Keratinocyte (primary cell): ENCODE measurements around the gene PRXL2A. TPM values are rescaled to one million over a fixed set of nuclear protein-coding genes. Genes with fewer than 3 reads are reported as not detected.
A peak's percentile ranks its signal among the peaks of the same experiment; 100 is the strongest.

Experiments used
- DNase-seq: peaks from one replicate; pipeline ENCODE4 v3.0.0-alpha.2; 2011; ENCODE audit warnings: low read depth, missing footprints, low spot score
- FAIRE-seq: peaks from 2 replicates; lab custom pipeline; 2011; peaks lifted over from hg19 to GRCh38; lab: Jason Lieb, UNC
- H2AFZ ChIP-seq: 2 replicates; pipeline ENCODE4 v1.6.0; 2012; ENCODE audit warnings: low read length, control low read depth, inconsistent platforms; ENCODE audit not compliant: control insufficient read depth
- H3K27ac ChIP-seq: 2 replicates; pipeline ENCODE4 v1.5.1; 2011; ENCODE audit warnings: low read length; ENCODE audit not compliant: control insufficient read depth, insufficient read depth
- H3K27me3 ChIP-seq: 3 replicates; pipeline ENCODE4 v1.6.0; 2011; ENCODE audit warnings: low read length; ENCODE audit not compliant: control insufficient read depth, insufficient read depth; ENCODE audit errors: extremely low read depth
- H3K36me3 ChIP-seq, 2 experiments: 2 replicates in 1 of 2; 3 replicates in 1 of 2; pipeline ENCODE4 v1.5.1; 2011; ENCODE audit warnings: low read length in 2 of 2, mild to moderate bottlenecking in 1 of 2; ENCODE audit not compliant: control insufficient read depth in 2 of 2, insufficient read depth in 2 of 2; ENCODE audit errors: extremely low read depth in 1 of 2
- H3K4me1 ChIP-seq: 3 replicates; pipeline ENCODE4 v1.5.1; 2011; ENCODE audit warnings: low read length; ENCODE audit not compliant: control insufficient read depth, insufficient read depth; ENCODE audit errors: extremely low read depth
- H3K4me2 ChIP-seq: 3 replicates; pipeline ENCODE4 v1.6.0; 2011; ENCODE audit warnings: low read depth, low read length; ENCODE audit not compliant: control insufficient read depth, insufficient read depth; ENCODE audit errors: extremely low read depth
- H3K4me3 ChIP-seq, 3 experiments: fragments of 200-600 bp in 1 of 3; sonication (generic) in 1 of 3; 2 replicates in 2 of 3; 3 replicates in 1 of 3; pipeline ENCODE4 v1.5.1; 2011 to 2016; ENCODE audit warnings: low read length in 3 of 3, mild to moderate bottlenecking in 3 of 3, control low read depth in 2 of 3, inconsistent platforms in 1 of 3, low read depth in 1 of 3, mixed read lengths in 1 of 3, mixed run types in 1 of 3, moderate library complexity in 1 of 3; ENCODE audit not compliant: control insufficient read depth in 2 of 3, insufficient read depth in 2 of 3; ENCODE audit errors: extremely low read depth in 1 of 3
- H3K79me2 ChIP-seq: 2 replicates; pipeline ENCODE4 v1.6.0; 2012; ENCODE audit warnings: low read length; ENCODE audit not compliant: control insufficient read depth, insufficient read depth
- H3K9ac ChIP-seq: 3 replicates; pipeline ENCODE4 v1.6.0; 2011; ENCODE audit warnings: low read length; ENCODE audit not compliant: control insufficient read depth, insufficient read depth; ENCODE audit errors: extremely low read depth
- H3K9me1 ChIP-seq: 3 replicates; pipeline ENCODE4 v1.6.0; 2011; ENCODE audit warnings: low read length; ENCODE audit not compliant: control insufficient read depth, insufficient read depth; ENCODE audit errors: extremely low read depth
- H3K9me3 ChIP-seq: 2 replicates; pipeline ENCODE4 v1.5.1; 2012; ENCODE audit warnings: low read depth, low read length; ENCODE audit not compliant: control insufficient read depth
- H4K20me1 ChIP-seq: 3 replicates; pipeline ENCODE4 v1.6.0; 2011; ENCODE audit warnings: low read length; ENCODE audit not compliant: control insufficient read depth, insufficient read depth; ENCODE audit errors: extremely low read depth
- EZH2 ChIP-seq: IDR thresholded peaks from one replicate; pipeline ENCODE4 v1.6.1; 2012; ENCODE audit warnings: inconsistent platforms, mild to moderate bottlenecking, low read length, moderate library complexity
- dilution Hi-C: fragments of 300-500 bp; cut with MboI; formaldehyde crosslinking; loops from one replicate; pipeline ENCODE4 v1.7.0; 2020; ENCODE audit warnings: low sequenced_read_pairs; ENCODE audit not compliant: extremely low pct_ligation_motif_present
- polyA plus RNA-seq, 5 experiments: library from polyadenylated mRNA; depleted of rRNA in 3 of 5; stranded (reverse) in 3 of 5; stranded (forward) in 1 of 5; unstranded in 1 of 5; fragments of >200 nt; gene quantifications; 1 replicate in 1 of 5; 2 replicates in 3 of 5; 3 replicates in 1 of 5; pipeline versions ENCODE4 v1.2.1 to v1.2.3, GENCODE V29; 2011 to 2012; ENCODE audit warnings: missing spikeins in 2 of 5, low read depth in 1 of 5, low replicate concordance in 1 of 5
- TF ChIP-seq, protein P1 (sequence below), 3 experiments: IDR thresholded peaks in 1 of 3; conservative IDR thresholded peaks in 1 of 3; optimal IDR thresholded peaks in 1 of 3; 2 replicates in 2 of 3; 3 replicates in 1 of 3; pipeline versions ENCODE3 to v1.5.1; 2011; ENCODE audit warnings: low read length in 3 of 3, mild to moderate bottlenecking in 3 of 3, moderate library complexity in 2 of 3, control low read depth in 1 of 3, inconsistent platforms in 1 of 3; ENCODE audit not compliant: insufficient read depth in 2 of 3; ENCODE audit errors: extremely low read depth in 1 of 3

Gene PRXL2A
- polyA plus RNA-seq, 1 donor (not counting 4 experiments of a cell fraction or from before 2014, with no cell fraction given) = 71.6 TPM

DNA sequence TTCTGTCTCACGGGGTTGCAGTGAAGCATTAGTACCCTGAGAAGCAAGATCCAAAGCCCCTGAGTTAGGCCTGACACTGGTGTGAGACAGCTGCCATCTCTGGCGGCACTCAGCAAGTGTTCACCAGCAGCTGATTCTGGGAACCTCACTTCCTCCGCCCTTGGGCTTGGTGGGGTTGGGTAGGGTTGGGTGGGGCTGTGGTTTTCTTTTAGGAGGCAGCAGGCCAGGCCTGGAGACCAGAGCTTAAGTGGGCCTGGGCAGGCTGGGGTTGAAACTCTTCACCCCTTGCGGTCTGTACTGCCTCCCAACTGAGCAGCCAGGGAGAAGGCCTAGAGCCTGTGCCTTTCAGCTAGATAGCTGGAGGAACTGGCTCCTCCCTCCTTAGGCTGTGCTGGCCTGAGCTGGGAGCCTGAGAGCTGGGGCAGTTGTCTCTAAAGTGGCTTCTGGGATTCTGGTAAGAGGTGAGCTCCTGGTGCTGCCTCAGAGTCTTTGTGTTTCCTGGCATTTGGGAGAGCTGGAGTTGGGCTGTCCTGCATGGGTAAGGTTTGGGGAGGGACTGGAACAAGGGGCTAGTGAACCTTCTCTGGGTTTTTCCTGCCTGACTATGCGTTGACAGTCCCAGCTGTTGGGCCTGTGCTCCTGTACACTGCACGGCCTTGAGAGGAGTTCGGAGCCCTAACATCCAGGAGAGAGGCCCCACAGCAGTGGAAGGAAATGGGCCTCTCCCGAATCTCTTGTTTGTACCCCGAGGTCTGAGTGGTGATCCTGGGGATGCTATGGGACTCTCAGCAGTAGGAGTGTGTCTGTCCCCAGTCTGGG, 50.9 kb downstream of the PRXL2A start:
- H2AFZ ChIP-seq = no peak overlapping the region
- no peaks in the 10 kb centered on the region for H3K27me3 ChIP-seq
- peak overlapping the region; percentile 84 for H3K27ac ChIP-seq
- peak overlapping the region; percentile 72 for H3K9ac ChIP-seq
- DNase-seq (no peak), FAIRE-seq (peak; percentile 64)
- H3K9me3 ChIP-seq = no peaks in the 10 kb centered on the region
- no peak for TF ChIP-seq EZH2
- TF ChIP-seq, protein P1, sequence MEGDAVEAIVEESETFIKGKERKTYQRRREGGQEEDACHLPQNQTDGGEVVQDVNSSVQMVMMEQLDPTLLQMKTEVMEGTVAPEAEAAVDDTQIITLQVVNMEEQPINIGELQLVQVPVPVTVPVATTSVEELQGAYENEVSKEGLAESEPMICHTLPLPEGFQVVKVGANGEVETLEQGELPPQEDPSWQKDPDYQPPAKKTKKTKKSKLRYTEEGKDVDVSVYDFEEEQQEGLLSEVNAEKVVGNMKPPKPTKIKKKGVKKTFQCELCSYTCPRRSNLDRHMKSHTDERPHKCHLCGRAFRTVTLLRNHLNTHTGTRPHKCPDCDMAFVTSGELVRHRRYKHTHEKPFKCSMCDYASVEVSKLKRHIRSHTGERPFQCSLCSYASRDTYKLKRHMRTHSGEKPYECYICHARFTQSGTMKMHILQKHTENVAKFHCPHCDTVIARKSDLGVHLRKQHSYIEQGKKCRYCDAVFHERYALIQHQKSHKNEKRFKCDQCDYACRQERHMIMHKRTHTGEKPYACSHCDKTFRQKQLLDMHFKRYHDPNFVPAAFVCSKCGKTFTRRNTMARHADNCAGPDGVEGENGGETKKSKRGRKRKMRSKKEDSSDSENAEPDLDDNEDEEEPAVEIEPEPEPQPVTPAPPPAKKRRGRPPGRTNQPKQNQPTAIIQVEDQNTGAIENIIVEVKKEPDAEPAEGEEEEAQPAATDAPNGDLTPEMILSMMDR (optimal IDR thresholded peaks at IDR 0.05 in 1 of 3, IDR thresholded peaks at IDR 0.05 in 1 of 3, conservative IDR thresholded peaks at IDR 0.05 in 1 of 3; ENCODE audit: extremely low read depth in 1 of 3, insufficient read depth in 2 of 3, low read length in 3 of 3) = peak in 2 of 3 experiments; percentile 11 to 45
- H3K4me2 ChIP-seq = peak overlapping the region; percentile 83
- peaks cover 8% of the 10 kb centered on the region in 2 experiments for H3K36me3 ChIP-seq
- H3K4me3 ChIP-seq = peak overlapping the region; percentile 26 to 43 (median 34)
- H3K79me2 ChIP-seq = peaks cover 98% of the 10 kb centered on the region
- peaks cover 84% of the 10 kb centered on the region for H3K4me1 ChIP-seq
- H3K9me1 ChIP-seq = peaks cover 10% of the 10 kb centered on the region
- dilution Hi-C loops = no loop called here
- peaks cover 32% of the 10 kb centered on the region for H4K20me1 ChIP-seq

DNA sequence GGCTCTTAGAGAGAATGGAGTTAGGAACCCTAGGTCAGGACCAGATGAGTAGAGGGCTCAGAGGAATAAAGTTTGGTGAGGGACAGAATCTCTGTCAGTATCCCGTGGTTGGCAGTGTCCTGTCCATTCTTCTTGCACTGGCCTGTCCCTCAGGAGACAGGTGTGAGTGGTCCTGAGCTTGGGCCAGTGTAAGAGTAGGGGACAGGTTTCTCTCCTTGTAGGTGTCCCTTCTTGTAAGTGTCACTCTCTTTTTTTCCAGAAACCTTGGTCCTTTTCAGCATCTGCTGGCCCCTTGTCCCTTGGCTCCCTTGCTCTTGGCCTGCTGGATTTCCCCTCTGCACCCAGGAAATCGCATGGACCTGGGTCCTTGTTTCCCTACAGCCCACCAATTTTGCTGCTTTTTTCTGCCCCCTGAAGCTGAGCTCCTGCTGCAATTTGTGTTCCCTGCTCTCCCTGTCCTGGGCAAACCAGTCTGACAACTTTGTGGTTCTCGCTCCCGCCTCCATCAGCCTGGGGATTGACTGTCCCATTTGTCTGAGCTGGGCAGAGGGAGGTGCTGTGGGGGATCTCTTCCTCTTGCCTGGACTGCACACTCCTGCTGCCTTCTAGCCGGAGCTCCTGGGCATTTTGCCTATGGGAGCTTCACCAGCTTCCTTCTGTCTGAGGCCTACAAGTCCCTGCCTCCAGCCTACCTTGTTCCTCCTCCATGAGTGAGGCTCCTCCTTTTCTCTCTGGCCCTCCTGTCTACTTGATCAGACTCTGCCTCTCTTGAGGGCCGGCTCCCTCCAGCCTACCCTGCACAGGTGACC, 52.3 kb downstream of the PRXL2A start:
- peaks cover 98% of the 10 kb centered on the region for H3K79me2 ChIP-seq
- no peak overlapping the region for H2AFZ ChIP-seq
- peak overlapping the region; percentile 34 to 59 (median 50) for H3K4me3 ChIP-seq
- H3K9me3 ChIP-seq = no peaks in the 10 kb centered on the region
- H3K4me1 ChIP-seq = peaks cover 97% of the 10 kb centered on the region
- H3K9me1 ChIP-seq = peaks cover 10% of the 10 kb centered on the region
- DNase-seq (no peak), FAIRE-seq (peak; percentile 87)
- TF ChIP-seq, protein P1 (optimal IDR thresholded peaks at IDR 0.05 in 1 of 3, IDR thresholded peaks at IDR 0.05 in 1 of 3, conservative IDR thresholded peaks at IDR 0.05 in 1 of 3; ENCODE audit: extremely low read depth in 1 of 3, insufficient read depth in 2 of 3, low read length in 3 of 3) = peak in 1 of 3 experiments; percentile 37
- no peak for TF ChIP-seq EZH2
- peaks cover 36% of the 10 kb centered on the region for H4K20me1 ChIP-seq
- H3K36me3 ChIP-seq = peaks cover 8 to 15% of the 10 kb centered on the region in 2 experiments
- H3K27ac ChIP-seq = peak overlapping the region; percentile 84
- peak overlapping the region; percentile 83 for H3K4me2 ChIP-seq
- peak overlapping the region; percentile 72 for H3K9ac ChIP-seq
- no peaks in the 10 kb centered on the region for H3K27me3 ChIP-seq
- dilution Hi-C loops = no loop called here
